NCI-H1105 (cell line): ENCODE data around the gene PATJ.
"Not testable (repeated sequence)": the region's sequence is repeated elsewhere in the genome, so short reads cannot be mapped to it uniquely, and the experiment has no call there.

Experiments
- DNase-seq: peaks from one replicate; lab custom pipeline; 2025; lab: John Stamatoyannopoulos, UW

The PATJ gene, protein sequence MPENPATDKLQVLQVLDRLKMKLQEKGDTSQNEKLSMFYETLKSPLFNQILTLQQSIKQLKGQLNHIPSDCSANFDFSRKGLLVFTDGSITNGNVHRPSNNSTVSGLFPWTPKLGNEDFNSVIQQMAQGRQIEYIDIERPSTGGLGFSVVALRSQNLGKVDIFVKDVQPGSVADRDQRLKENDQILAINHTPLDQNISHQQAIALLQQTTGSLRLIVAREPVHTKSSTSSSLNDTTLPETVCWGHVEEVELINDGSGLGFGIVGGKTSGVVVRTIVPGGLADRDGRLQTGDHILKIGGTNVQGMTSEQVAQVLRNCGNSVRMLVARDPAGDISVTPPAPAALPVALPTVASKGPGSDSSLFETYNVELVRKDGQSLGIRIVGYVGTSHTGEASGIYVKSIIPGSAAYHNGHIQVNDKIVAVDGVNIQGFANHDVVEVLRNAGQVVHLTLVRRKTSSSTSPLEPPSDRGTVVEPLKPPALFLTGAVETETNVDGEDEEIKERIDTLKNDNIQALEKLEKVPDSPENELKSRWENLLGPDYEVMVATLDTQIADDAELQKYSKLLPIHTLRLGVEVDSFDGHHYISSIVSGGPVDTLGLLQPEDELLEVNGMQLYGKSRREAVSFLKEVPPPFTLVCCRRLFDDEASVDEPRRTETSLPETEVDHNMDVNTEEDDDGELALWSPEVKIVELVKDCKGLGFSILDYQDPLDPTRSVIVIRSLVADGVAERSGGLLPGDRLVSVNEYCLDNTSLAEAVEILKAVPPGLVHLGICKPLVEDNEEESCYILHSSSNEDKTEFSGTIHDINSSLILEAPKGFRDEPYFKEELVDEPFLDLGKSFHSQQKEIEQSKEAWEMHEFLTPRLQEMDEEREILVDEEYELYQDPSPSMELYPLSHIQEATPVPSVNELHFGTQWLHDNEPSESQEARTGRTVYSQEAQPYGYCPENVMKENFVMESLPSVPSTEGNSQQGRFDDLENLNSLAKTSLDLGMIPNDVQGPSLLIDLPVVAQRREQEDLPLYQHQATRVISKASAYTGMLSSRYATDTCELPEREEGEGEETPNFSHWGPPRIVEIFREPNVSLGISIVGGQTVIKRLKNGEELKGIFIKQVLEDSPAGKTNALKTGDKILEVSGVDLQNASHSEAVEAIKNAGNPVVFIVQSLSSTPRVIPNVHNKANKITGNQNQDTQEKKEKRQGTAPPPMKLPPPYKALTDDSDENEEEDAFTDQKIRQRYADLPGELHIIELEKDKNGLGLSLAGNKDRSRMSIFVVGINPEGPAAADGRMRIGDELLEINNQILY (N-terminal part only)

DNA sequence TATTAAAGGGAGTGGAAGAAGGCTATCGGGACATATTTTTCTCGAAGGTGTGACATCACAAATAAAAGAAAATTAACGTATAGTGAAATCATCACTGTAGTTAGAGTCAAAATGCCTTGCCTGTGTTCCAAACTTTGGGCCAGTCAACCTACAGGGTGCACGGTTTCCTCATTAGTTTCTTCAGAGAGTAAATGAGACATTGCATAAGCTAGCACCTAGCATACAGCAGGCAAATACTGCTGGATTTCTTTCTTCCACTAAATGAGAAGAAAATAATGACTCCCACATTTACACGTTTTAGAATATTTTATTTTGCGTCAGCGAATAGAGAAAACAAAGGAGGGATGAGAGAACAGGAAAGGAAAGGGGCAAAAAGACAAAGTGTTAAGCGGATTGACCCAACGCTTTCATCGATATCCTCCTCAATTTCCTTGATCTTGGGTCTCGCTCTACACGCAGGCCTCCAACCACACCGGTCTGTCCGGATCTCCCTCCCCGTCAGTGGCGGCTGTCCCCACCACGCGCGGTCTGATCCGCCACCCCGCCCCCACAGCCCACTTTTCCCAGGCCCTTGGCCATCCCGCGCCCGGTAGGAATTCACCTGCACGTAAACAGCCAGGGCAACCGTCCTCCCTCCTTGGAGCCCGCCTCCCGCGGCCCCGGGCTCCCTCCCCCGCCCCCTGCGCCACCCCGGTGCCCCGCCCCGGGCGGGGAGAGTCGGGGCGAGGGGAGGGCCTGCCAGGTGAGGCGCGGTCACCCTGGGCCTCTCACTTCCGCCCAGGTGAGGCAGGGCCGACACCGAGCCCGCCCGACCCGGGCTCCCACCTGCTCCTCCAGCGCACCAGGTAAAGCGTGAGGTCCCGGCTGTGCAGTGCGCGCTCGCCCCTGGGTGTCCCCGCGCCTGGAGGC is at the start of gene PATJ:
Gene PATJ (plus strand): TSS at position 770 of the 909 bp plus-strand sequence. CDS start 20,413 bp downstream, outside the sequence.
- DNase-seq = peak; percentile 91

DNA sequence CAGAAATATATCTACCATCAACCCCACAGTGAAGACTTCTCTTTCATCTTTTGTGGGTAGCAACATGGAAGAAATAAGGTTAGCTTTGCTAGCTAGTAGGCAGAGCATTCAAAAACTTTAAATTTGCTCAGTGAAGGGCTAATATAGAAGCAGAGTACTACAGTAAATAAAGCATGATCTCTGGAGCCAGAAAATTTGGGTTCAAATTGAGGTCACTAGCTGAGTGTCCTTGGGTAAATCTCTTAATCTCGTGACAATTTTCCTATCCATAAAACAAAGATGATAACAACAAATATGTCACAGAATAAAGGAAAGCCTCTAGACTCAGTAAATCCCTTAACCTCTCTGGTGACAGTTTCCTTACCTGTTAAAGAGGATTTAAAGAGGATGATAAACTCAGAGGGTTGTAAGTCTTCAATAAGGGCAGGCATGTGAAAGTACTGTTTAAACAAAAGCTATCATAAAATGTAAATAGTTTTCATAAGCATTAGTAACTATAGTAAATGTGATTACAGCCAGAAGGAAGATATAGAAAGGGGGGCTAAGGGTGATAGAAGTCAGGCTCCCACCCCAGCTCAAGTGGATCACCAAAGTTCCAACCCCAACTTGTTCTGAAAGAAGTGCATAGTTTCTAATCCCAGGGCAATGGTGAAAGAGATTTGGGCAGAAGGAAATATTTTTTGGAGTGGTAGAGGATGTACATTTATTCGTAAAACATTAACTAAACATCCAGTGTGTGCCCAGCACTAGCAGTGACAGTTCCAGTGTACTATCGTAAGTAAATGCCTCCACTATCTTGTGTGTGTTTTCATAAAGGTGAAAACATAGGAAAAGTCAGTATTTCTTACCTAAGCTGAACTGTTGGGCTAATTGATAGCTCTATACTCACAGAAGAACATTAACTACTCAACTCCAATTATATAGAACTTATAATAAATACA is 42.1 kb upstream of the PATJ start:
- DNase-seq = no peak

DNA sequence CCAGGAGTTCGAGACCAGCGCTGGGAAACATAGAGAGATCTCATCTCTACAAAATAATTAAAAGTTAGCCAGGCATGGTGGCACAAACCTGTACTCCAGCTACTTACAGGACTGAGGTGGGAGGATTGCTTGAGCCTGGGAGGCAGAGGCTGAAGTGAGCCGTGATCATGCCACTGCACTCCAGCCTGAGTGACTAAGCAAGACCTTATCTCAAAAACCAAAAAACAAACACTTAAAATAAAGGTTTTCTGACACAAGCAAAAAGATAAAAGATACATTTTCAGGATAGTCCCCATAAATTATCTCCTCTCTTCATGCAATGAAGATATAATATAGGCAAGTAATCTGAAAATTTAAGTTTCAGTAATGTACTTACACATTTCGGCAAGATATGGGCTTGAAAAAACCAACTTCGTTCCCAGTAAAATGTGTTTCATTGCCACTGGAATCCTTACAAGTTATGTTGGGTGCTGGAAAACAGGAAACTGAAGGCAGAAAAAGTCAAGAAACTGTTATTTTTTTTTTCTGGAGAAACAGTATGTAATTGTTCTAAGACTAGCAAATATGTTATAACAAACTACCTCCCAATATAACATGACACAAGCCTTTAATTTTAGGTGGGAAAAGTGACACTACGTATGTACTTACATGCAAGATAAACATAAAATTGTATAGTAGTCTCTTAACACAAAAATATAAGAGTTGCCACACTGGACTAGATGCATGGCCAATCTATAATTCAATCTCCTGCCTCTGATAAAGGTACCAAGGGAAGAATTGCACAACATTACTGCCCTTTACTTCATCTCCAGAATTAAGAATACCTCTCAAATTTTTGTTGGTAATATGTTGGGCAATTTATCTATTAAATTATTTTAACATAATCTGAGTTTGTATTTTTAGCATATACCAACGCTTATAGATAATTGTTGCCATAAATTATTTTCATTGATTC is 33.0 kb upstream of the PATJ start:
- DNase-seq = no peak

DNA sequence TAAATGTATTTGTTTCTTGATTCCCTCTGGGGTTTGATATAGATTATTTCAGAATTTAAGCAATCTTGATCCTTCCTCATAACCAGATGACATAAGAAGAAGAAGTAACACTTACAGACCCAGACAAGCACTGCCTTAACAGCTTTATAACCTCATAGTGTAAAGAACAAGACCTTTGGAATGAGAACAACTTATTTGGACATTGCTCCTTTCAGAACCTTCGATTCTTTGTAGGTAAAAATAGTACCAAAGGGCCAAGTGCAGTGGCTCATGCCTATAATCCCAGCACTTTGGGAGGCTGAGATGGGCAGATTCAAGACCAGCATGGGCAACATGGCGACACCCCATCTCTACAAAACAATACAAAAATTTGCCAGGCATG is 32.4 kb upstream of the PATJ start:
- no peak for DNase-seq

DNA sequence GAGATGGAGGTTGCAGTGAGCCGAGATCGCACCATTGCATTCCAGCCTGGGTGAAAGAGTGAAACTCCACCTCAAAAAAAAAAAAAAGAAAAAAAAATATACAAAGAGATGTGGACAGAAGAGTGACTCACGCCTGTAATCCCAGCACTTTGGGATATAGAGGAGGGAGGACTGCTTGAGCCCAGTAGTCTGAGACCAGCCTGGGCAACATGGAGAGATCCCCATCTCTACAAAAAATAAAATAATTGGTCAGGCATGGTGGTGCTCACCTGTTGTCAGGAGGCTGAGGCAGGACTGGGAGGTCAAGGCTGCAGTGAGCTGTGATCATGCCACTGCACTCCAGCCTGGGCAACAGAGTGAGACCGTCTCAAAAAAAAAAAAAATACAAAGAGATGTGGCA is 31.0 kb upstream of the PATJ start:
- not testable (repeated sequence) for DNase-seq

DNA sequence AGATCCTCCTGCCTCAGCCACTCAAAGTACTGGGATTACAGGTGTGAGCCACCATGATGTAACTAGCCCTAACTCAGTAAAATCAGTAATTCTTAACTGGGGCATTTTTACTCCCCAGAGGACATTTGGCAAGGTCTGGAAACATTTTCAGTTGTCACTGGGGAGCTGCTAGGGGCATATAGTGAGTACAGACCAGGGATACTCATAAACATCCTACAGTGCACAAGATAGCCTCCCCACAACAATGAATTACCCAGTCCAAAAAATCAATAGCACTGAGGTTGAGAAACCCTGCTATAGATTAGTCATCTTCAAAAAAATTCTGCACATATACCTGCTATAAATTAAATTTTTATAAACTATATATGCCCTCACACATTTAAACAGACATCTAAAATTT is 30.3 kb upstream of the PATJ start:
- no peak for DNase-seq

DNA sequence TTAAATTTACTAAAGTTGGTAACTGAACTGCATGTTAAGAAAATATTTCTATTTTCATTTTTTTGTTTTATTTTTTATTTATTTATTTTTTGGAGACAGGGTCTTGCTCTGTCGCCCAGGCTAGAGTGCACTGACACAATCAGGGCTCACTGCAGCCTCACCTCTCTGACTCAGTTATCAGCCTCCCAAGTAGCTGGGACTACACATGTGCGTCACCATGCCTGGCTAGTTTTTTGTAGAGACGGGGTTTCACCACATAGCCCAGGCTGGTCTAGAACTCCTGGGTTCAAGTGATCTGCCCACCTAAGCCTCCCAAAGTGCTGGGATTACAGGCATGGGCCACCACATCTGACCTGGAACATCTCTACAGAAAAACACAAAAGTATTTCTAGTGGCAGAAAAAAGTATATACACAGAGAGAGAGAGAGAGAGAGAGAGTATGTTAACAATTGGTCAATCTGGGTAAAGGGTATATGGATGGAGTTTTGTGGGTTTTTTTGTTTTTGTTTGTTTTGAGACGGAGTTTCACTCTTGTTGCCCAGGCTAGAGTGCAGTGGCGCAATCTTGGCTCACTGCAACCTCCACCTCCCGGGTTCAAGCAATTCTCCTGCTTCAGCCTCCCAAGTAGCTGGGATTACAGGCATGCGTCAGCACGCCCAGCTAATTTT is 23.1 kb upstream of the PATJ start:
- DNase-seq = not testable (repeated sequence)

DNA sequence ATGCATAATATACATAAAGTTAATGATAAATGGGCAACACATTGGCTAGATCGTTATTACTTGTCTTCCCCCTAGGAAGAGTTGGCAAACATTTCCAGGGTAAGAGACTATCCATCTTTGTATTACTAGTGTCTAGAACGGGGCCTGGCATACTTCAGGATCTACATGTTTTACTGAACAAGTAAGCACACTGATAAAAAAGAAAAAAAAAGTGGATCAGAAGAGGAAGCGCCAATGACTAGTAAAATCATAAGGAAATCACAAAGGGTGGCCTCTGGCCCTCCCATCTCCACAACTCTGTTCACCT is 17.8 kb upstream of the PATJ start:
- no peak for DNase-seq

DNA sequence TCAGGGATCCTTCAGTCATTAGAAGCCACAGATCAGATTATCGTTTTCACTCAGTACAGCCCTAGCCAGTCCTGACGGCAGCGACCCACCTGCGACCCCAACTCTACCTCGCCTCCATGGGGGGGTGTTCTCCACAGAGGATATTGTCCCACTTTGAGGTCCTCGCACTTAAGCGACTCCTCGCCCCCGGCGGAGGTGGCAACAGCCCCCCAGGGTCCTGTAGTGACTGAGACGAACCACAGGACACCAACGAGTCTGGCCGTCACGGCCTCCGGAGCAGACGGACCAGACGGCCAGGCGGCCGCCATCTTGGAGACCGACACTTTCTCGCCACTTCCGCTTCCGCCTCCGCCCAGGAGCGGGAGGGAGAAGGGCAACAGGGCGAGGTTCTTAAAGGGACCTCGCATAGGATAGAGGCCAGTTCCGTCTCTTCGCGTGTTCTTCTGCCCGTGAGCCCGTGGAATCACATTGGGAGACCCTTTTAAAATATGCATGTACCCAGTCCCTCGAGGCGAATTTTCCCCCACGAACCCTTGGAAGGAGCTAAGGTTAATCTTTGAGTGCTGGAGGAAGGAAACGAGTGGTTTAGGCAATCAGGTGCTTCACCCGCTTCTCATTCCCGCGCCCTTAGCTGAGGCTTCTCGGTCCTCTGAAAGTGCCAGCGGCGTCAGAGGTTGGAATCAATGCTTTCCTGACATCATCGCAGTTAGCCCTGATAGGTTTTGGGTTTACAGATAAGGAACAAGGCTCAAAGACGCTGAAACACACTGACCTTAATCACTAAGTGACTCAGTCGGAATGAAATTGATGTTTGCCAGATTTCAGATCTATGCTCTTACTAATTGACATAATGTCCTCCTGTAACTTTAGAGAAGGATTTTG is 17.2 kb upstream of the PATJ start, which contains the start of gene TM2D1:
Gene TM2D1 (minus strand): TSS at position 329 of the 882 bp plus-strand sequence. CDS start 21 bp downstream, at position 308.
- DNase-seq = peak; percentile 94

DNA sequence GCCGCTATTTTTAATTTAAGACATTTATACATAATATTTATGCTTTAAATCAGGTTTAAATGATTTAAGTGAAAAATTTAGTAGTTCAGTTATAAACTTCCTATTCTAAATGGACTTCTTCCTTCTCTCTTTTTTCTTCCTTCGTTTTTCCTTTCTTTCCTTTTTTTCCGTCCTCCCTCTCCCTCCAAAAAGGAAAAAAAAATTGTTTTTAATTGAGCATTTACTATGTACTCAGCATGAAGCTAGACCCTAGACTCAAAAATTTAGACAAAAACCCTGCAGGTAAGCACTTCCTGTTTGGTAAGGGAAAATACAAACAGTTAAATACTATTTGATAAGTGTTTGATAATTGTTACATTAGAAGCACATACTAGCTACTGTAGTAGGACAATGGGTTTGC is 14.7 kb upstream of the PATJ start:
- no peak for DNase-seq

DNA sequence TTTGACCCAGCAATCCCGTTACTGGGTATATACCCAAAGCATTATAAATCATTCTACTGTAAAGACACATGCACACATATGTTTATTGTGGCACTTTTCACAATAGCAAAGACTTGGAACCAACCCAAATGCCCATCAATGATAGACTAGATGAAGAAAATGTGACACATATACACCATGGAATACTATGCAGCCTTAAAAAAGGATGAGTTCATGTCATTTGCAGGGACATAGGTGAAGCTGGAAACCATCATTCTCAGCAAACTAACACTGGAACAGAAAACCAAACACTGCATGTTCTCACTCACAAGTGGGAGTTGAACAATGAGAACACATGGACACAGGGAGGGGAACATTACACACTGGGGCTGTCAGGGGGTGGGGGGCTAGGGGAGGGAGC is 11.6 kb upstream of the PATJ start:
- not testable (repeated sequence) for DNase-seq

DNA sequence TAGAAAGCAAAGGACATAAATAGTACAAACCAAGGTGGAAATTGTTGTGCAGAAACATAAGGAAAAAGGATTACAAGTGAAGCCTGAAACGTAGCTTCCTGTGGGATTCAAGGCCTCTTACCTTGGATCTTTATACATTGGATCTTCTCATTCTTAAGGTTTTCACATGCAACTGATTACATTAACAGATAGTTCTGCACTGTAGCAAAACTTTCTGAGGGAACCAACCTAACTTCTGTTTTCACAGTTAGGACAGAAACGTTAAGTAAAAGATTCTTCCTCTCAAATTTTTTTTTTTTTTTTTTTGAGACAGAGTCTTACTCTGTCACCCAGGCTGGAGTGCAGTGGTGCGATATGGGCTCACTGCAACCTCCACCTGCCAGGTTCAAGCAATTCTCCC is 9.6 kb upstream of the PATJ start:
- DNase-seq = no peak

DNA sequence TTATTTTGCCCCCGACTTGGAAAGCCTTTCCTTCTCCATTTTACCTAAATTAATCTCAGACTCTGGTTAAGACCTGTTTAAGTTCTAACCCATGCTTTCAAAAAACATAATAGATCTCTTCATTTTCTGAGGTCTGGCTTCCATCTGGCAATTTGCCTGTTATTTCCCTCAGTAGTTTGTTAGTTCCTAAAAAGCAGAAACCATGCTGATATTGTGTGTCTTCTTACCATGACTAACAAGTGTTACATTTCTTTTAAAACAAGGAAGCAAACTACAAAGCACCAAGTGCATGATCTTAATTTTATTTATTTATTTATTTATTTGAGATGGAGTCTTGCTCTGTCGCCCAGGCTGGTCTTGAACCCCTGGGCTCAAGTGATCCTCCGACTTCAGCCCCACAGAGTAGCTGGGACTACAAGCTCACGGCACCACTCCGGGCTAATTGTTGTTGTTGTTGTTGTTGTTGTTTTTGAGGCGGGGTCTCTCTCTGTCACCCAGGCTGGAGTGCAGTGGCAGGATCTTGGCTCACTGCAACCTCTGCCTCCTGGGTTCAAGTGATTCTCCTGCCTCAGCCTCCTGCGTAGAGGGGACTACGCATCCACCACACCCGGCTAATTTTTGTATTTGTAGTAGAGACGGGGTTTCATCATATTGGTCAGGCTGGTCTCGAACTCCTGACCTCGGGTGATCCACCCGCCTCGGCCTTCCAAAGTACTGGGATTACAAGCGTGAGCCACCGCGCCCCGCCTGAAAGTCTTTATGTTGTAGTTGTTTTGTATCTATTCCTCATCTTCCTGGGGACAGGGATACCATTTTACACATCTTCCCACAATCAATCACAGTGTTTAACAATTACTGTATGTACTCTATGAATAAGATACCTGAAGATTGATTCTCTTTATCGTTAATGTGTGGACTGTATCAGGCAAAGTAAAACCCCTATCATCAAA is 1.3 kb upstream of the PATJ start:
- no peak for DNase-seq

DNA sequence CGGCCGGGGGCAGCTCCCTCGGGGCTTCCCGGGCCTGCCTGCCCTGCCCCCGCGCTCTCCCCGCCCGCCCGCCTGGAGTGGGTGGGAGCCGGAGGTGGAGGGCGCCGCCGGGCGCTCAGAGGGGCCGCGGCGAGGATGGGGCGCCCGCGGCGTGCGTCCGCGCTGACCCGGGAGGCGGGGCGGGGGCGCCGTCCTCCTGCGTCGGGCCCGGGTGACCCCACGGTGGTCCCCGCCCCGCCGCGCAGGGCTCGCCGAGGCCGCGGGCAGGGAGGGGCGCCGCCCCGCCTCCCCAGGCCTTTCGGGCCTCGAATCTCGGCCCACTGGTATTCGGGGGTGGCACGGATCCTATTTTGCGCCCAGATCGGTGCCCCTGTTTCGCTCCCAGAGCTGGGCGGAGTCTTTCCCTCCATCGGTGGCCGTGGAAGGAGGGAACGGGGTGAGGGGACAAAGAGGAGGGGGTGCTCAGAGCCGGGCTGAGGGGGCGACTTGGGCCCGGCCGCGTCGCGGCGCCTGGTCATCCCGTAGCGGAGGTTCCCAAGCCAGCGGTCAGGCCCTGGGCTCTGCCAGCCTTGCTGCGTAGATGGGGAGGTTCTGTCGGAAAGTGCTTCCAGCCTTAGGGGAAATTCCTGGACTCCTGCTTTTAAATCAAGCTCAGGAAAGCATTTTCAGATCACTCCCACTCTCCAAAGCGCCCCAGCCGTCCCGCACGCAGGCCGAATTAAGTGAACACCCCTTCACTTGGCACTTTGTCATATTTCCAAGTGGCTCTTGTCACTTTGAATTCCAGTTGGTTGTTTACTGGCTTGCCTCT is 545 bp downstream of the PATJ start:
- peak; percentile 88 for DNase-seq

DNA sequence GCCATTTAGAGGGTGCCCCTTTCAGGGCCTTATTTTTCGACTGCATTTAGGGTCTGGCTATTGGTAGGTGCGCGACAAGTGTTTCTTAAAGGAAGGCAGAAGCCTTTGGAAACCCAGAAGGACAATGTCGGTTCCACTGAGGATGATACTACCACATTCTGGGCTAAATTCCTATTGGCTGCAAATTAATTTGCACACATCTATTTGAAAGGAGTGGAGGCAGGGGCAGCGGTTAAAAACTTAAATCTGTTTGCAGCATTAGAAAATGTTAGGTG is 1.1 kb downstream of the PATJ start:
- no peak for DNase-seq
